H1 (cell line): ENCODE results near the gene RRN3. TPM values are rescaled to one million over a fixed set of nuclear protein-coding genes. Genes with fewer than 3 reads are reported as not detected.
"Not testable (repeated sequence)": the region's sequence is repeated elsewhere in the genome, so short reads cannot be mapped to it uniquely, and the experiment has no call there.

ENCODE experiments used
- CTCF ChIA-PET: fragments of 300-600 bp; sonication (Branson Sonifier 250); formaldehyde crosslinking; loops from one replicate; lab custom pipeline; 2021; ENCODE audit not compliant: partially characterized antibody; lab: Charles Lee
- POLR2A ChIA-PET: fragments of 300-600 bp; sonication (Branson Sonifier 250); formaldehyde crosslinking; loops from one replicate; lab custom pipeline; 2021; ENCODE audit warnings: inconsistent platforms; ENCODE audit not compliant: partially characterized antibody; lab: Charles Lee
- DNase-seq, 2 experiments: peaks; one replicate each; pipeline versions ENCODE4 v3.0.0 to v3.0.0-alpha.2; 2010 to 2022; ENCODE audit warnings: low spot score in 2 of 2, low read depth in 1 of 2, mixed read lengths in 1 of 2
- FAIRE-seq: peaks from 2 replicates; lab custom pipeline; 2011; peaks lifted over from hg19 to GRCh38; lab: Jason Lieb, UNC
- H2AFZ ChIP-seq: 2 replicates; pipeline ENCODE4 v1.8.1; 2012; ENCODE audit warnings: low read length, inconsistent platforms
- H2AK5ac ChIP-seq: 2 replicates; pipeline ENCODE4 v1.6.1; 2013; ENCODE audit warnings: low read depth, low read length
- H2BK120ac ChIP-seq: replicated peaks from 2 replicates; pipeline ENCODE3; 2013; ENCODE audit warnings: low read depth, low read length, inconsistent platforms
- H2BK12ac ChIP-seq: 2 replicates; pipeline ENCODE4 v1.6.1; 2013; ENCODE audit warnings: low read depth, low read length
- H2BK15ac ChIP-seq: 2 replicates; pipeline ENCODE4 v1.6.1; 2013; ENCODE audit warnings: low read length
- H2BK20ac ChIP-seq: 2 replicates; pipeline ENCODE4 v1.6.1; 2013; ENCODE audit warnings: low read length
- H2BK5ac ChIP-seq: 2 replicates; pipeline ENCODE4 v1.6.1; 2013; ENCODE audit warnings: low read depth, low read length
- H3K14ac ChIP-seq: 2 replicates; pipeline ENCODE4 v1.6.1; 2013; ENCODE audit warnings: inconsistent platforms; ENCODE audit not compliant: insufficient read length
- H3K18ac ChIP-seq: 2 replicates; pipeline ENCODE4 v1.6.1; 2013; ENCODE audit warnings: low read length; ENCODE audit errors: extremely low read depth
- H3K23ac ChIP-seq: 2 replicates; pipeline ENCODE4 v1.6.1; 2013; ENCODE audit warnings: inconsistent platforms; ENCODE audit not compliant: insufficient read length
- H3K23me2 ChIP-seq: 2 replicates; pipeline ENCODE4 v1.6.1; 2013; ENCODE audit warnings: low read depth, low read length
- H3K27ac ChIP-seq: 2 replicates; pipeline ENCODE4 v1.6.1; 2011; ENCODE audit warnings: low read depth, low read length, inconsistent platforms
- H3K27me3 ChIP-seq, 4 experiments: replicated peaks in 1 of 4; 1 replicate in 1 of 4; 2 replicates in 3 of 4; pipeline versions ENCODE4 v1.6.1 to v1.8.1; 2011 to 2013; ENCODE audit warnings: low read length in 3 of 4, mild to moderate bottlenecking in 3 of 4, inconsistent platforms in 2 of 4, mixed read lengths in 2 of 4, moderate library complexity in 1 of 4; ENCODE audit not compliant: control insufficient read depth in 3 of 4, insufficient read depth in 3 of 4; ENCODE audit errors: extremely low read depth in 1 of 4
- H3K36me3 ChIP-seq, 4 experiments: 2 replicates each; pipeline versions ENCODE4 v1.6.1 to v1.8.1; 2011 to 2013; ENCODE audit warnings: mild to moderate bottlenecking in 4 of 4, low read length in 3 of 4, moderate library complexity in 2 of 4, control low read depth in 1 of 4, inconsistent platforms in 1 of 4; ENCODE audit not compliant: insufficient read depth in 4 of 4, control insufficient read depth in 2 of 4
- H3K4ac ChIP-seq: replicated peaks from 2 replicates; pipeline ENCODE3; 2013; ENCODE audit warnings: low read length, low read depth, mixed read lengths, inconsistent platforms; ENCODE audit not compliant: insufficient read length
- H3K4me1 ChIP-seq, 4 experiments: replicated peaks in 1 of 4; 1 replicate in 1 of 4; 2 replicates in 3 of 4; pipeline versions ENCODE4 v1.6.1 to v1.8.1; 2011 to 2013; ENCODE audit warnings: low read length in 3 of 4, inconsistent platforms in 2 of 4, mixed read lengths in 1 of 4; ENCODE audit not compliant: insufficient read depth in 4 of 4, control insufficient read depth in 3 of 4
- H3K4me2 ChIP-seq, 2 experiments: 2 replicates each; pipeline versions ENCODE4 v1.6.1 to v1.8.1; 2011 to 2013; ENCODE audit warnings: low read depth in 2 of 2, low read length in 2 of 2, control low read depth in 1 of 2, inconsistent platforms in 1 of 2, mild to moderate bottlenecking in 1 of 2; ENCODE audit not compliant: insufficient read depth in 1 of 2
- H3K4me3 ChIP-seq, 4 experiments: fragments of 200-600, 300-600 bp in 1 of 4; sonication (generic), shearing (Covaris generic), sonication (Bioruptor Twin) in 1 of 4; 2 replicates each; pipeline versions ENCODE4 v1.5.1 to v1.8.1; 2011 to 2016; ENCODE audit warnings: low read length in 4 of 4, low read depth in 3 of 4, control low read depth in 2 of 4, inconsistent platforms in 2 of 4, mild to moderate bottlenecking in 2 of 4, mixed read lengths in 1 of 4, moderate library complexity in 1 of 4; ENCODE audit not compliant: insufficient read depth in 2 of 4; ENCODE audit errors: extremely low read depth in 1 of 4
- H3K56ac ChIP-seq: replicated peaks from 2 replicates; pipeline ENCODE3; 2013; ENCODE audit warnings: low read depth, mild to moderate bottlenecking, mixed read lengths, low read length, inconsistent platforms; ENCODE audit not compliant: insufficient read length
- H3K79me1 ChIP-seq: 2 replicates; pipeline ENCODE4 v1.6.1; 2013; ENCODE audit warnings: low read depth, low read length, control low read depth
- H3K79me2 ChIP-seq, 2 experiments: 2 replicates each; pipeline versions ENCODE4 v1.6.1 to v1.8.1; 2012 to 2013; ENCODE audit warnings: low read length in 2 of 2, mild to moderate bottlenecking in 2 of 2, inconsistent platforms in 1 of 2; ENCODE audit not compliant: insufficient read depth in 2 of 2, control insufficient read depth in 1 of 2
- H3K9ac ChIP-seq, 4 experiments: replicated peaks in 1 of 4; 1 replicate in 1 of 4; 2 replicates in 3 of 4; pipeline versions ENCODE4 v1.6.1 to v1.8.1; 2011 to 2013; ENCODE audit warnings: low read depth in 3 of 4, low read length in 3 of 4, control low read depth in 2 of 4, mild to moderate bottlenecking in 2 of 4, moderate library complexity in 2 of 4, inconsistent platforms in 1 of 4; ENCODE audit errors: extremely low read depth in 1 of 4
- H3K9me3 ChIP-seq, 2 experiments: 2 replicates each; pipeline versions ENCODE4 v1.6.1 to v1.8.1; 2012 to 2013; ENCODE audit warnings: mild to moderate bottlenecking in 2 of 2, moderate library complexity in 2 of 2, control low read depth in 1 of 2, inconsistent platforms in 1 of 2, low read depth in 1 of 2, low read length in 1 of 2, mixed read lengths in 1 of 2; ENCODE audit not compliant: insufficient read depth in 2 of 2
- H4K20me1 ChIP-seq, 2 experiments: replicated peaks in 1 of 2; 2 replicates each; pipeline versions ENCODE3 to v1.8.1; 2011 to 2013; ENCODE audit warnings: inconsistent platforms in 2 of 2, low read length in 2 of 2, mild to moderate bottlenecking in 1 of 2; ENCODE audit not compliant: insufficient read depth in 2 of 2, control insufficient read depth in 1 of 2
- H4K5ac ChIP-seq: 2 replicates; pipeline ENCODE4 v1.6.1; 2013; ENCODE audit warnings: low read length, low read depth, mixed read lengths, inconsistent platforms; ENCODE audit not compliant: insufficient read length
- H4K8ac ChIP-seq: 2 replicates; pipeline ENCODE4 v1.8.0; 2013; ENCODE audit warnings: mild to moderate bottlenecking, moderate library complexity, low read length, inconsistent platforms; ENCODE audit not compliant: insufficient read depth; ENCODE audit errors: extremely low read depth
- H4K91ac ChIP-seq: replicated peaks from 2 replicates; pipeline ENCODE3; 2013; ENCODE audit warnings: low read length, mixed read lengths, inconsistent platforms; ENCODE audit not compliant: insufficient read length
- WGBS, 2 experiments: shearing (Covaris generic) in 1 of 2; methylation state at CpG; one replicate each; pipeline versions ENCODE4 v1.1.6 to v1.1.7; 2013 to 2015; ENCODE audit warnings: low lambda C conversion rate in 2 of 2, mixed read lengths in 2 of 2, inconsistent platforms in 1 of 2, low coverage in 1 of 2, missing lambda C conversion rate in 1 of 2; ENCODE audit not compliant: insufficient replicate concordance in 2 of 2, insufficient coverage in 1 of 2, insufficient read length in 1 of 2; ENCODE audit errors: extremely low coverage in 1 of 2, missing lambda C conversion rate in 1 of 2; 5-methylcytosine and 5-hydroxymethylcytosine counted together
- polyA plus RNA-seq, 7 experiments: library from polyadenylated mRNA; depleted of rRNA in 3 of 7; stranded (reverse) in 5 of 7; unstranded in 2 of 7; fragments of >200 nt in 5 of 7; fragments of 200-250 nt in 2 of 7; gene quantifications; 1 replicate in 5 of 7; 2 replicates in 1 of 7; 4 replicates in 1 of 7; pipeline versions ENCODE4 v1.2.1 to v1.2.3, GENCODE V29; 2011 to 2013; ENCODE audit warnings: missing spikeins in 2 of 7, mixed read lengths in 2 of 7
- total RNA-seq: library from RNA; stranded (reverse); fragmentation: NEBNext Ultra II Directional; extraction: Animal tissue kit (Norgen Biotek cat#: 25700); gene quantifications from 2 replicates; pipeline ENCODE4 v1.2.1, GENCODE V29; 2021

Gene RRN3
- total and polyA plus RNA-seq, 2 of the 8 experiments (the other 6 are each of a cell fraction or from before 2014, with no cell fraction given) = 15.1 to 26.0 TPM

- H3K18ac ChIP-seq, H2BK20ac ChIP-seq, DNase-seq, H4K91ac ChIP-seq, H3K56ac ChIP-seq, H3K27me3 ChIP-seq, H3K23ac ChIP-seq, FAIRE-seq, H3K4me2 ChIP-seq, H3K4ac ChIP-seq, H2AFZ ChIP-seq, H3K9me3 ChIP-seq, H4K20me1 ChIP-seq, H3K23me2 ChIP-seq, H4K5ac ChIP-seq, H3K14ac ChIP-seq, H3K79me2 ChIP-seq, CTCF ChIA-PET, H2BK120ac ChIP-seq, POLR2A ChIA-PET, H3K79me1 ChIP-seq, H2BK15ac ChIP-seq, H3K9ac ChIP-seq, H2AK5ac ChIP-seq, H3K4me3 ChIP-seq, H3K27ac ChIP-seq, H2BK12ac ChIP-seq, H3K4me1 ChIP-seq: not testable (repeated sequence)
- H4K8ac ChIP-seq = peak overlapping the region; percentile 58; the same call in 1 of the 2 replicates
- WGBS, 2 experiments = 95% methylated on average over 27 of the region's 27 CpGs; no CpG with 5 or more reads in 1 of the 2 experiments
- H2BK5ac ChIP-seq = peak overlapping the region; percentile 71; the same call in 1 of the 2 replicates
- peaks cover 7 to 32% (median 24%) of the 10 kb centered on the region in 4 experiments; a peak in 7 of 8 replicates for H3K36me3 ChIP-seq
Measured at GRCh38 chr16:15028801-15029698, 65.0 kb downstream of the RRN3 start.
